A549 treated with CORT108297 at 1 μM for 4 hours (cell line): ENCODE measurements around the gene B4GALT5. TPM values are rescaled to one million over a fixed set of nuclear protein-coding genes. Genes with fewer than 3 reads are reported as not detected.

Source experiments
- total RNA-seq: library from RNA; stranded (reverse); fragments of 200-300 nt; extraction: Qiagen RNA extraction; gene quantifications from 5 replicates; pipeline ENCODE4 v1.2.3, GENCODE V29; 2022

B4GALT5 gene, protein sequence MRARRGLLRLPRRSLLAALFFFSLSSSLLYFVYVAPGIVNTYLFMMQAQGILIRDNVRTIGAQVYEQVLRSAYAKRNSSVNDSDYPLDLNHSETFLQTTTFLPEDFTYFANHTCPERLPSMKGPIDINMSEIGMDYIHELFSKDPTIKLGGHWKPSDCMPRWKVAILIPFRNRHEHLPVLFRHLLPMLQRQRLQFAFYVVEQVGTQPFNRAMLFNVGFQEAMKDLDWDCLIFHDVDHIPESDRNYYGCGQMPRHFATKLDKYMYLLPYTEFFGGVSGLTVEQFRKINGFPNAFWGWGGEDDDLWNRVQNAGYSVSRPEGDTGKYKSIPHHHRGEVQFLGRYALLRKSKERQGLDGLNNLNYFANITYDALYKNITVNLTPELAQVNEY
- total RNA-seq, result 48.8 to 65.6 TPM (median 60.1 TPM) in 5 replicates

DNA sequence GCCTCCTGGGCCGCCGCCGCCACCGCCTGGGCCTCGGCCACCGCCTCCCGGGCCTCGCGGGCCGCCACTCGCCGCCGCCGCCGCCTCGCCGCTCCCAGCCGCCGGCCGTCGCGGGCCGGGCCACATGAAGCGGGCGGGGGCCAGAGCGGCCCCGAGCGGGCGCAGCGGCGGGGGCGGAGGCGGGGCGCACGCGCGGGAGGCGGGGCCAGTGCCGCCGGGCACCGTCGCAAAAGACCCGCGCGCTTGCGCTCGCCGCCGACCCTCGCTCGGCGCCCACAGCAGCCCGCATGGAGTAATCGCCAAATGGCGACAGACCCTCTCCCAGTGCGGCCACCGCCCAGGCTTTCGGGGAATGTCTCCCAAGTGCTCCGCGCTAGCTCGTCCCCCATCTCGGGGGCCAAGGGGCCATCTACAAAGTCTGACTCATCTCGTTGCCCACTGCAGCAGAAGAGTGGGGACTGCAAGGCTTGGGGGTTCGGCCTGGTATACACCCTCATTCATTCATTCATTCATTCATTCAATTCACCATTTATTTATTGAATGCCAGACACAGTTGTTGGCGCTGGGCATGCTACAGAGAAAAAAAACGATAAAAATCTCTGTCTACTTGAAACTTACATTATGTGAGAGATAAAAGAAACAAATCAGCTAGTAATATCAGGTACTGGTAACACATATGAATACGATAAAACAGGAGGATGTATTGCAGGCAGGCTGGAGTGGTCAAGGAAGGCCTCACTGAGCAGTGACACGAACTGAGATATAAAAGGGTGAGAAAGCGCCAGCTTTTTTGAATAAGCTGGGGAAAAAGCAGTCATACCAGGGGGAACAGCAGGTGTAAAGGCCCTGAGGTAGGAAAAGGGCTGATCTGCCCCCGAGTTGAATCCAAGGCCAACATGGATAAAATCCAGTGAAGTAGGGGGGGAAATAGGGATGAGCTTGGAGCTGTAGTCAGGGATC is at the start of gene B4GALT5:
Gene B4GALT5 (minus strand): TSS at position 126 of the 960 bp plus-strand sequence. CDS start 188 bp downstream, outside the sequence.

Other genes with a start within 250 kb of the B4GALT5 start
- 0.16 to 0.42 TPM (median 0.25 TPM) in 5 replicates for gene KCNB1, start 231.2 kb downstream of the B4GALT5 start, total RNA-seq
- gene PTGIS, start 145.7 kb downstream of the B4GALT5 start, total RNA-seq, result 0.04 to 0.09 TPM (median 0.07 TPM) in 3 of 5 replicates, not detected in the others
- 7.0 to 9.8 TPM (median 9.0 TPM) in 5 replicates for gene SLC9A8, start 99.0 kb upstream of the B4GALT5 start, total RNA-seq
- gene SPATA2, start 201.7 kb upstream of the B4GALT5 start, total RNA-seq, result 7.0 to 10.1 TPM (median 8.5 TPM) in 5 replicates
- 69.9 to 78.6 TPM (median 73.5 TPM) in 5 replicates for gene RNF114, start 222.5 kb upstream of the B4GALT5 start, total RNA-seq